Stimulated activated CD4-positive, alpha-beta T cell treated with anti-CD3 and anti-CD28 coated beads, Interleukin-1b, Interleukin-23, amount 100 ng/mL, for 1 hour (primary cell): ENCODE data around the gene TMA7B.
"Not testable (repeated sequence)": the region's sequence is repeated elsewhere in the genome, so short reads cannot be mapped to it uniquely, and the experiment has no call there.

Experiments
- DNase-seq, 2 donors: peaks; one replicate each; pipeline ENCODE4 v3.0.0-alpha.2; 2020; ENCODE audit warnings: low read depth in 2 of 2

TMA7B gene

GRCh38 chr22:39932918-39933649 lies 27.1 kb upstream of the TMA7B start:
- no peak for DNase-seq

GRCh38 chr22:39933741-39934140 lies 26.5 kb upstream of the TMA7B start:
- no peak for DNase-seq

- DNase-seq: no peak
Observed at GRCh38 chr22:39935116-39935515, 25.1 kb upstream of the TMA7B start.

- no peak for DNase-seq
Observed at GRCh38 chr22:39935612-39936011, 24.6 kb upstream of the TMA7B start.

GRCh38 chr22:39936523-39937145 lies 23.6 kb upstream of the TMA7B start:
- no peak for DNase-seq

- no peak for DNase-seq
Observed at GRCh38 chr22:39937906-39938305, 22.3 kb upstream of the TMA7B start.

GRCh38 chr22:39938509-39939111 lies 21.6 kb upstream of the TMA7B start:
- DNase-seq: peak in 1 of 2 donors; percentile 37

- no peak for DNase-seq
Observed at GRCh38 chr22:39939830-39940229, 20.4 kb upstream of the TMA7B start.

GRCh38 chr22:39940757-39941305 lies 19.4 kb upstream of the TMA7B start:
- no peak for DNase-seq

GRCh38 chr22:39941601-39942000 lies 18.6 kb upstream of the TMA7B start:
- DNase-seq: no peak

- no peak for DNase-seq
Observed at GRCh38 chr22:39942439-39943230, 17.6 kb upstream of the TMA7B start.

- no peak for DNase-seq
Observed at GRCh38 chr22:39943337-39943736, 16.9 kb upstream of the TMA7B start.

GRCh38 chr22:39943953-39944872 lies 16.0 kb upstream of the TMA7B start:
- no peak for DNase-seq

GRCh38 chr22:39946126-39946502 lies 14.1 kb upstream of the TMA7B start:
- DNase-seq: no peak

GRCh38 chr22:39946503-39947219 lies 13.5 kb upstream of the TMA7B start:
- no peak for DNase-seq

- DNase-seq: no peak
Observed at GRCh38 chr22:39947220-39948216, 12.7 kb upstream of the TMA7B start.

GRCh38 chr22:39949964-39950737 lies 10.0 kb upstream of the TMA7B start:
- no peak for DNase-seq

- not testable (repeated sequence) for DNase-seq
Observed at GRCh38 chr22:39951603-39952293, 8.4 kb upstream of the TMA7B start.
